IPS-18a (cell line): Measurements from ENCODE around the gene SLC10A4.
"Not testable (repeated sequence)": the region's sequence is repeated elsewhere in the genome, so short reads cannot be mapped to it uniquely, and the experiment has no call there.

Source experiments
- H3K27ac ChIP-seq: one replicate; pipeline ENCODE4 v1.5.1; 2013; ENCODE audit warnings: low read length
- H3K27me3 ChIP-seq: one replicate; pipeline ENCODE4 v1.6.1; 2013; ENCODE audit warnings: mild to moderate bottlenecking, low read length; ENCODE audit not compliant: control insufficient read depth, insufficient read depth
- H3K36me3 ChIP-seq: one replicate; pipeline ENCODE4 v1.6.1; 2013; ENCODE audit warnings: low read depth, low read length; ENCODE audit not compliant: control insufficient read depth
- H3K4me1 ChIP-seq: one replicate; pipeline ENCODE4 v1.6.1; 2013; ENCODE audit warnings: low read depth, low read length; ENCODE audit not compliant: control insufficient read depth
- H3K4me3 ChIP-seq: one replicate; pipeline ENCODE4 v1.5.1; 2013; ENCODE audit warnings: low read length
- H3K9ac ChIP-seq: one replicate; pipeline ENCODE4 v1.6.1; 2013; ENCODE audit warnings: mild to moderate bottlenecking, low read length, moderate library complexity
- H3K9me3 ChIP-seq: one replicate; pipeline ENCODE4 v1.6.1; 2013; ENCODE audit warnings: low read depth, low read length; ENCODE audit not compliant: control insufficient read depth

The SLC10A4 gene, protein sequence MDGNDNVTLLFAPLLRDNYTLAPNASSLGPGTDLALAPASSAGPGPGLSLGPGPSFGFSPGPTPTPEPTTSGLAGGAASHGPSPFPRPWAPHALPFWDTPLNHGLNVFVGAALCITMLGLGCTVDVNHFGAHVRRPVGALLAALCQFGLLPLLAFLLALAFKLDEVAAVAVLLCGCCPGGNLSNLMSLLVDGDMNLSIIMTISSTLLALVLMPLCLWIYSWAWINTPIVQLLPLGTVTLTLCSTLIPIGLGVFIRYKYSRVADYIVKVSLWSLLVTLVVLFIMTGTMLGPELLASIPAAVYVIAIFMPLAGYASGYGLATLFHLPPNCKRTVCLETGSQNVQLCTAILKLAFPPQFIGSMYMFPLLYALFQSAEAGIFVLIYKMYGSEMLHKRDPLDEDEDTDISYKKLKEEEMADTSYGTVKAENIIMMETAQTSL

DNA sequence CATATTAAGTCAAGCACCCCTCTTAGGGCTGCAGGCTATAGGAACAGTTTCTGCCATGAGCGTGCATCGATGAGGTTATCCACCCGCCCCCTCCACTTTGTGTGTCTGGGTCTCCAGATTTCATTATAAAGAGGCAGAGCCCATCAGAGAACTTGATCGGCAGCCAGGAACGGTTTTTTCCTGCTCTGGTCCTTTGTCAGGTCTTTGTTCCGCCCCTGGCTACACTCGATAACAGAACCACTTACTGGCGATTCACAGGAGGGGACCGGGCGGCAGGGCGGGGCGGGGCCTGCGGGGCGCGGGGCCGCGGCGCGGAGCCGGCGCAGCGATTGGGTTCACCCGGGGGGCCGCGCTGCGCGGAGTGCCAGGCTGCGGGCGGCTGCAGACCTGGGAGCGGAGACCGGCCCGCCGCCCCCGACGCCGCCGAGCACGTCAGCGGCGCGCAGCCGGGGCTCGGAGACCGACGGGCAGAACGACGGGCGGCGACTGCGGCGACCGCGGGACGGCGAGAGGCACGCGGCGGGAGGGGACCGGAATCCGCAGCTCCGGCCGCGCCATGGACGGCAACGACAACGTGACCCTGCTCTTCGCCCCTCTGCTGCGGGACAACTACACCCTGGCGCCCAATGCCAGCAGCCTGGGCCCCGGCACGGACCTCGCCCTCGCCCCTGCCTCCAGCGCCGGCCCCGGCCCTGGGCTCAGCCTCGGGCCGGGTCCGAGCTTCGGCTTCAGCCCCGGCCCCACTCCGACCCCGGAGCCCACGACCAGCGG is at the start of gene SLC10A4:
TSS of gene SLC10A4 (plus strand) at position 338 of the 771 bp plus-strand sequence. CDS start at position 557, 219 bp downstream.
- no peak within 1 kb of the TSS for H3K9ac ChIP-seq

DNA sequence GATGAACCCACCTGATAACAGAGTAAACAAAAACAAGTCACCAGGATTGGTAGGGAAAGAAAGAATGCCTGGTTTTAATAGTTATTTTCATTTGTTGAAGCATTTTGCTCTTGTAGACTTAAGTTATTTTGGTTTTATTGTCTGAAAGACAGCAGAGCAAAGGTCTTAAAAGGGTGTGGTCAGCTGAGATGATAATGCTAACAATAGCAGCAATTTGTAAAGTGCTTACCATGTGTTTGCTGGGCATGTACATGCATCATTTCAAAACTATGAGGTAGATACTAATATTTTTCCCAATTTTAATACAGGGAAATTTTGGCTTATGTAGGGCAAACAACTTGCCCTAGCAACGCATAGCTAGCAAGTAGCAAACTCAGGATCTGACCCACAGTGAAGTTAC is 46.8 kb upstream of the SLC10A4 start:
- Histone ChIP-seq H3K27me3 (no peaks in the 10 kb centered on the region), H3K9me3 (no peaks in the 10 kb centered on the region), H3K4me3 (no peak overlapping the region)

More for the DNA sequence above, at the start of gene SLC10A4:
- Histone ChIP-seq H3K4me1 (peaks cover 9% of the 10 kb centered on the region), H3K27me3 (peaks cover 48% of the 10 kb centered on the region), H3K4me3 (peak within 1 kb of the TSS; percentile 62), H3K27ac (no peak within 1 kb of the TSS), H3K36me3 (no peaks in the 10 kb centered on the region), H3K9me3 (no peaks in the 10 kb centered on the region)

DNA sequence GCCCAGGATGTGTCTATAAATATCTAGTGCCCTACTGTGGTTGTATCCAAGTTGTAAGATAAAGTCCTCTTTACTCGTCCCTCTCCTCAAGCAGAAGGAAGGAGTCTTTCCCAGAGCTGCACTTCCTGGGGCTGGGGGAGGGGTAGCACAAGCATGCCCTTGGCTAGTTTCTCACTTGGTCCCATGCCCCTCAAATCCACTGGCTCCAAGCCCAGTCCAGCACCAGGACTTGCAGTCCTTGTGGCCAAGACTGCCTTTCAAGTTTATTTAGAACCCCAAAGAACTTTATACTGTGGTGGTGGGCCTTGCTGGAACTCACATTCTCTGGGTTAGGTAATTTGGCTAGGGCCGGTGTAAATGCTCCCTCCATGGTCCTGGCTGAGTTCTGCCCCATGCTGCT is 43.2 kb upstream of the SLC10A4 start:
- no peaks in the 10 kb centered on the region for H3K27me3 ChIP-seq
- no peaks in the 10 kb centered on the region for H3K36me3 ChIP-seq
- no peak overlapping the region for H3K27ac ChIP-seq
- no peaks in the 10 kb centered on the region for H3K4me1 ChIP-seq
- no peak overlapping the region for H3K9ac ChIP-seq
- H3K4me3 ChIP-seq, result no peak overlapping the region
- no peaks in the 10 kb centered on the region for H3K9me3 ChIP-seq

More for the DNA sequence above, 46.8 kb upstream of the SLC10A4 start:
- no peaks in the 10 kb centered on the region for H3K36me3 ChIP-seq
- H3K4me1 ChIP-seq, result no peaks in the 10 kb centered on the region
- H3K27ac ChIP-seq, result no peak overlapping the region
- no peak overlapping the region for H3K9ac ChIP-seq

DNA sequence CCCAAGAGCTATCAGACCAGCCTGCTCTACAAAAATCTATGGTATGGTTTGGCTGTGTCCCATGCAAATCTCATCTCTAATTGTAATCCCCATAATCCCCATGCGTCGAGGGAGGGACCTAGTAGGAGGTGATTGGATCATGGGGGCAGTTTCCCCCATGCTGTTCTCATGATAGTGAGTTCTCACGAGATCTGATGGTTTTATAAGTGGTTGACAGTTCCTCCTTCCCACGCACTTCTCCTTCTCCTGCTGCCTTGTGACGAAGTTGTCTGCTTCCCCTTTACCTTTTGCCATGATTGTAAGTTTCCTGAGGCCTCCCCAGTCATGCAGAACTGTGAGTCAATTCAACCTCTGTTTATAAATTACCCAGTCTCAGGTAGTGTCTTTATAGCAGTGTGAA is 42.2 kb upstream of the SLC10A4 start:
- not testable (repeated sequence) for H3K4me3 ChIP-seq, H3K27ac ChIP-seq, H3K9ac ChIP-seq, H3K4me1 ChIP-seq, H3K27me3 ChIP-seq, H3K9me3 ChIP-seq, H3K36me3 ChIP-seq

GRCh38 chr4:48445704-48446103 is 37.4 kb upstream of the SLC10A4 start:
- Histone ChIP-seq H3K9me3 (no peaks in the 10 kb centered on the region), H3K4me3 (no peak overlapping the region), H3K4me1 (no peaks in the 10 kb centered on the region), H3K36me3 (no peaks in the 10 kb centered on the region), H3K9ac (no peak overlapping the region), H3K27ac (no peak overlapping the region), H3K27me3 (no peaks in the 10 kb centered on the region)

- Histone ChIP-seq H3K4me3 (no peak overlapping the region), H3K9ac (no peak overlapping the region), H3K36me3 (no peaks in the 10 kb centered on the region), H3K27me3 (no peaks in the 10 kb centered on the region), H3K27ac (no peak overlapping the region), H3K4me1 (no peaks in the 10 kb centered on the region), H3K9me3 (no peaks in the 10 kb centered on the region)
These were observed 36.5 kb upstream of the SLC10A4 start for GRCh38 chr4:48446642-48447041.

- Histone ChIP-seq H3K36me3 (no peaks in the 10 kb centered on the region), H3K9ac (no peak overlapping the region), H3K27ac (no peak overlapping the region), H3K4me1 (no peaks in the 10 kb centered on the region), H3K9me3 (no peaks in the 10 kb centered on the region), H3K4me3 (no peak overlapping the region), H3K27me3 (no peaks in the 10 kb centered on the region)
These were observed 34.0 kb upstream of the SLC10A4 start for GRCh38 chr4:48449151-48449550.

- H3K27ac ChIP-seq, result no peak overlapping the region
- no peaks in the 10 kb centered on the region for H3K4me1 ChIP-seq
- no peaks in the 10 kb centered on the region for H3K9me3 ChIP-seq
- H3K27me3 ChIP-seq, result no peaks in the 10 kb centered on the region
- H3K9ac ChIP-seq, result no peak overlapping the region
- no peaks in the 10 kb centered on the region for H3K36me3 ChIP-seq
- no peak overlapping the region for H3K4me3 ChIP-seq
These were observed 32.4 kb upstream of the SLC10A4 start for GRCh38 chr4:48450740-48451139.

GRCh38 chr4:48451656-48452055 is 31.5 kb upstream of the SLC10A4 start:
- not testable (repeated sequence) for H3K9me3 ChIP-seq, H3K27ac ChIP-seq, H3K36me3 ChIP-seq, H3K27me3 ChIP-seq, H3K4me3 ChIP-seq, H3K4me1 ChIP-seq, H3K9ac ChIP-seq

DNA sequence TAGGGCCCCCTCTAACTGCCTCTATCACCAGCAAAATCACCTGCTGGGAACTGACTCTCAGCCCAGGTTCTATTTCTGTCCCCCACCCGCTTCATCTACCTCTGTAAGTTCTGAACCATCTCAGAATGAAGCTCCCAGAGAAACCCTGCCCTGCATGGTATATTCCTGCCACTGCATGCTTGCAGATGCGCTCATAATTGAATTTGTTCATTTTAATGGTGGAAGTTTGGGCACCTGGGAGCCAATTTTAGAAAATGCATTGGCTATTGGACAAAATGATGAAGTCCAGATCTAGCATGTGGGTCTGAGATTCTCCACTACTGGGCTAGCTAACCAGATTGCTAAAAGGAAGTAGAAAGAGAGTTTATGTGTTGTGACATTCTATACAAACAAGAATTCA is 28.6 kb upstream of the SLC10A4 start:
- H3K4me3 ChIP-seq, result no peak overlapping the region
- no peaks in the 10 kb centered on the region for H3K9me3 ChIP-seq
- H3K27me3 ChIP-seq, result no peaks in the 10 kb centered on the region
- no peaks in the 10 kb centered on the region for H3K36me3 ChIP-seq
- H3K4me1 ChIP-seq, result no peaks in the 10 kb centered on the region
- no peak overlapping the region for H3K9ac ChIP-seq
- H3K27ac ChIP-seq, result no peak overlapping the region

DNA sequence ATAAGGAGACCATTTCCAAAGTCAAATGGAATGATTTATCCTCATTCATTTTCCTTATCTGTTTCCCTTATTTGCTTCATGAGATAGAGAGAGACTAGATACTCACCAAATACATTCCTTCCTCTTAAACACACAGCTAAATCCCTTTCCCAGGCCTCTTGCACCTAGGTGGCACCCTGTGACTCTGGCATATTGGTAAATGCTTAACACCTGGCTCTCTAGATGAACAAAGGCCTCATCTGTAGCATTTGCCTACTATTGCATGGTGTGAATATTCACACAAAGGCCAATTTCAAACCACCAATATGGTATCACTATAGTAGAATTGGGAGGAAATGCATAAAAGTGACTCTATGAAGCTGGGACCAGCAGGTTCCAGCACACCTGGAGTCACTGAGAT is 22.1 kb upstream of the SLC10A4 start:
- H3K27me3 ChIP-seq, result no peaks in the 10 kb centered on the region
- no peaks in the 10 kb centered on the region for H3K36me3 ChIP-seq
- H3K9ac ChIP-seq, result no peak overlapping the region
- no peak overlapping the region for H3K27ac ChIP-seq
- H3K4me1 ChIP-seq, result no peaks in the 10 kb centered on the region
- H3K9me3 ChIP-seq, result no peaks in the 10 kb centered on the region
- H3K4me3 ChIP-seq, result no peak overlapping the region
